H1 (cell line): ENCODE data around the gene WDR89. TPM values are rescaled to one million over a fixed set of nuclear protein-coding genes. Genes with fewer than 3 reads are reported as not detected.

Source experiments
- CTCF ChIA-PET: fragments of 300-600 bp; sonication (Branson Sonifier 250); formaldehyde crosslinking; loops from one replicate; lab custom pipeline; 2021; ENCODE audit not compliant: partially characterized antibody; lab: Charles Lee
- POLR2A ChIA-PET: fragments of 300-600 bp; sonication (Branson Sonifier 250); formaldehyde crosslinking; loops from one replicate; lab custom pipeline; 2021; ENCODE audit warnings: inconsistent platforms; ENCODE audit not compliant: partially characterized antibody; lab: Charles Lee
- DNase-seq, 2 experiments: peaks; one replicate each; pipeline versions ENCODE4 v3.0.0 to v3.0.0-alpha.2; 2010 to 2022; ENCODE audit warnings: low spot score in 2 of 2, low read depth in 1 of 2, mixed read lengths in 1 of 2
- FAIRE-seq: peaks from 2 replicates; lab custom pipeline; 2011; peaks lifted over from hg19 to GRCh38; lab: Jason Lieb, UNC
- H2AFZ ChIP-seq: 2 replicates; pipeline ENCODE4 v1.8.1; 2012; ENCODE audit warnings: low read length, inconsistent platforms
- H2AK5ac ChIP-seq: 2 replicates; pipeline ENCODE4 v1.6.1; 2013; ENCODE audit warnings: low read depth, low read length
- H2BK120ac ChIP-seq: replicated peaks from 2 replicates; pipeline ENCODE3; 2013; ENCODE audit warnings: low read depth, low read length, inconsistent platforms
- H2BK12ac ChIP-seq: 2 replicates; pipeline ENCODE4 v1.6.1; 2013; ENCODE audit warnings: low read depth, low read length
- H2BK15ac ChIP-seq: 2 replicates; pipeline ENCODE4 v1.6.1; 2013; ENCODE audit warnings: low read length
- H2BK20ac ChIP-seq: 2 replicates; pipeline ENCODE4 v1.6.1; 2013; ENCODE audit warnings: low read length
- H2BK5ac ChIP-seq: 2 replicates; pipeline ENCODE4 v1.6.1; 2013; ENCODE audit warnings: low read depth, low read length
- H3K14ac ChIP-seq: 2 replicates; pipeline ENCODE4 v1.6.1; 2013; ENCODE audit warnings: inconsistent platforms; ENCODE audit not compliant: insufficient read length
- H3K18ac ChIP-seq: 2 replicates; pipeline ENCODE4 v1.6.1; 2013; ENCODE audit warnings: low read length; ENCODE audit errors: extremely low read depth
- H3K23ac ChIP-seq: 2 replicates; pipeline ENCODE4 v1.6.1; 2013; ENCODE audit warnings: inconsistent platforms; ENCODE audit not compliant: insufficient read length
- H3K23me2 ChIP-seq: 2 replicates; pipeline ENCODE4 v1.6.1; 2013; ENCODE audit warnings: low read depth, low read length
- H3K27ac ChIP-seq: 2 replicates; pipeline ENCODE4 v1.6.1; 2011; ENCODE audit warnings: low read depth, low read length, inconsistent platforms
- H3K27me3 ChIP-seq, 4 experiments: replicated peaks in 1 of 4; 1 replicate in 1 of 4; 2 replicates in 3 of 4; pipeline versions ENCODE4 v1.6.1 to v1.8.1; 2011 to 2013; ENCODE audit warnings: low read length in 3 of 4, mild to moderate bottlenecking in 3 of 4, inconsistent platforms in 2 of 4, mixed read lengths in 2 of 4, moderate library complexity in 1 of 4; ENCODE audit not compliant: control insufficient read depth in 3 of 4, insufficient read depth in 3 of 4; ENCODE audit errors: extremely low read depth in 1 of 4
- H3K36me3 ChIP-seq, 4 experiments: 2 replicates each; pipeline versions ENCODE4 v1.6.1 to v1.8.1; 2011 to 2013; ENCODE audit warnings: mild to moderate bottlenecking in 4 of 4, low read length in 3 of 4, moderate library complexity in 2 of 4, control low read depth in 1 of 4, inconsistent platforms in 1 of 4; ENCODE audit not compliant: insufficient read depth in 4 of 4, control insufficient read depth in 2 of 4
- H3K4ac ChIP-seq: replicated peaks from 2 replicates; pipeline ENCODE3; 2013; ENCODE audit warnings: low read length, low read depth, mixed read lengths, inconsistent platforms; ENCODE audit not compliant: insufficient read length
- H3K4me1 ChIP-seq, 4 experiments: replicated peaks in 1 of 4; 1 replicate in 1 of 4; 2 replicates in 3 of 4; pipeline versions ENCODE4 v1.6.1 to v1.8.1; 2011 to 2013; ENCODE audit warnings: low read length in 3 of 4, inconsistent platforms in 2 of 4, mixed read lengths in 1 of 4; ENCODE audit not compliant: insufficient read depth in 4 of 4, control insufficient read depth in 3 of 4
- H3K4me2 ChIP-seq, 2 experiments: 2 replicates each; pipeline versions ENCODE4 v1.6.1 to v1.8.1; 2011 to 2013; ENCODE audit warnings: low read depth in 2 of 2, low read length in 2 of 2, control low read depth in 1 of 2, inconsistent platforms in 1 of 2, mild to moderate bottlenecking in 1 of 2; ENCODE audit not compliant: insufficient read depth in 1 of 2
- H3K4me3 ChIP-seq, 4 experiments: fragments of 200-600, 300-600 bp in 1 of 4; sonication (generic), shearing (Covaris generic), sonication (Bioruptor Twin) in 1 of 4; 2 replicates each; pipeline versions ENCODE4 v1.5.1 to v1.8.1; 2011 to 2016; ENCODE audit warnings: low read length in 4 of 4, low read depth in 3 of 4, control low read depth in 2 of 4, inconsistent platforms in 2 of 4, mild to moderate bottlenecking in 2 of 4, mixed read lengths in 1 of 4, moderate library complexity in 1 of 4; ENCODE audit not compliant: insufficient read depth in 2 of 4; ENCODE audit errors: extremely low read depth in 1 of 4
- H3K56ac ChIP-seq: replicated peaks from 2 replicates; pipeline ENCODE3; 2013; ENCODE audit warnings: low read depth, mild to moderate bottlenecking, mixed read lengths, low read length, inconsistent platforms; ENCODE audit not compliant: insufficient read length
- H3K79me1 ChIP-seq: 2 replicates; pipeline ENCODE4 v1.6.1; 2013; ENCODE audit warnings: low read depth, low read length, control low read depth
- H3K79me2 ChIP-seq, 2 experiments: 2 replicates each; pipeline versions ENCODE4 v1.6.1 to v1.8.1; 2012 to 2013; ENCODE audit warnings: low read length in 2 of 2, mild to moderate bottlenecking in 2 of 2, inconsistent platforms in 1 of 2; ENCODE audit not compliant: insufficient read depth in 2 of 2, control insufficient read depth in 1 of 2
- H3K9ac ChIP-seq, 4 experiments: replicated peaks in 1 of 4; 1 replicate in 1 of 4; 2 replicates in 3 of 4; pipeline versions ENCODE4 v1.6.1 to v1.8.1; 2011 to 2013; ENCODE audit warnings: low read depth in 3 of 4, low read length in 3 of 4, control low read depth in 2 of 4, mild to moderate bottlenecking in 2 of 4, moderate library complexity in 2 of 4, inconsistent platforms in 1 of 4; ENCODE audit errors: extremely low read depth in 1 of 4
- H3K9me3 ChIP-seq, 2 experiments: 2 replicates each; pipeline versions ENCODE4 v1.6.1 to v1.8.1; 2012 to 2013; ENCODE audit warnings: mild to moderate bottlenecking in 2 of 2, moderate library complexity in 2 of 2, control low read depth in 1 of 2, inconsistent platforms in 1 of 2, low read depth in 1 of 2, low read length in 1 of 2, mixed read lengths in 1 of 2; ENCODE audit not compliant: insufficient read depth in 2 of 2
- H4K20me1 ChIP-seq, 2 experiments: replicated peaks in 1 of 2; 2 replicates each; pipeline versions ENCODE3 to v1.8.1; 2011 to 2013; ENCODE audit warnings: inconsistent platforms in 2 of 2, low read length in 2 of 2, mild to moderate bottlenecking in 1 of 2; ENCODE audit not compliant: insufficient read depth in 2 of 2, control insufficient read depth in 1 of 2
- H4K5ac ChIP-seq: 2 replicates; pipeline ENCODE4 v1.6.1; 2013; ENCODE audit warnings: low read length, low read depth, mixed read lengths, inconsistent platforms; ENCODE audit not compliant: insufficient read length
- H4K8ac ChIP-seq: 2 replicates; pipeline ENCODE4 v1.8.0; 2013; ENCODE audit warnings: mild to moderate bottlenecking, moderate library complexity, low read length, inconsistent platforms; ENCODE audit not compliant: insufficient read depth; ENCODE audit errors: extremely low read depth
- H4K91ac ChIP-seq: replicated peaks from 2 replicates; pipeline ENCODE3; 2013; ENCODE audit warnings: low read length, mixed read lengths, inconsistent platforms; ENCODE audit not compliant: insufficient read length
- ATF2 ChIP-seq: IDR thresholded peaks from 2 replicates; pipeline ENCODE4 v1.6.1; 2012; ENCODE audit warnings: low read length, inconsistent platforms
- ATF3 ChIP-seq: IDR thresholded peaks from 2 replicates; pipeline ENCODE4 v1.6.1; 2011; ENCODE audit warnings: low read depth, mild to moderate bottlenecking, low read length; ENCODE audit not compliant: insufficient read depth
- BCL11A ChIP-seq, 2 experiments: IDR thresholded peaks; one replicate each; pipeline ENCODE4 v1.6.1; 2011; ENCODE audit warnings: low read depth in 2 of 2, low read length in 2 of 2, mild to moderate bottlenecking in 2 of 2
- GABPA ChIP-seq: IDR thresholded peaks from 2 replicates; pipeline ENCODE4 v1.6.1; 2011; ENCODE audit warnings: mild to moderate bottlenecking, low read length, moderate library complexity, borderline replicate concordance; ENCODE audit not compliant: insufficient read depth
- KDM4A ChIP-seq: IDR thresholded peaks from one replicate; pipeline ENCODE4 v1.7.1; 2012; ENCODE audit warnings: low read depth, mild to moderate bottlenecking, moderate library complexity, low read length, inconsistent platforms; ENCODE audit not compliant: severe bottlenecking
- MAFK ChIP-seq: IDR thresholded peaks from 2 replicates; pipeline ENCODE4 v1.6.1; 2012; ENCODE audit warnings: low read depth, mild to moderate bottlenecking, improper control_type of control experiment, low read length
- MAX ChIP-seq: IDR thresholded peaks from 2 replicates; pipeline ENCODE4 v1.6.1; 2012; ENCODE audit warnings: inconsistent platforms
- RXRA ChIP-seq: IDR thresholded peaks from 2 replicates; pipeline ENCODE4 v1.6.1; 2011; ENCODE audit warnings: low read depth, mild to moderate bottlenecking, low read length, moderate library complexity; ENCODE audit not compliant: insufficient read depth
- SIRT6 ChIP-seq: IDR thresholded peaks from one replicate; pipeline ENCODE4 v1.7.1; 2012; ENCODE audit warnings: low read length, inconsistent platforms
- SUZ12 ChIP-seq: fragments of 200-600 bp; sonication (generic); IDR thresholded peaks from 2 replicates; pipeline ENCODE4 v1.6.1; 2012; ENCODE audit warnings: mild to moderate bottlenecking, inconsistent platforms, low read length, moderate library complexity, mixed read lengths
- ZNF274 ChIP-seq: IDR thresholded peaks from 2 replicates; pipeline ENCODE4 v1.7.0; 2012; ENCODE audit warnings: low read length, borderline replicate concordance; ENCODE audit errors: extremely low read depth
- WGBS, 2 experiments: shearing (Covaris generic) in 1 of 2; methylation state at CpG; one replicate each; pipeline versions ENCODE4 v1.1.6 to v1.1.7; 2013 to 2015; ENCODE audit warnings: low lambda C conversion rate in 2 of 2, mixed read lengths in 2 of 2, inconsistent platforms in 1 of 2, low coverage in 1 of 2, missing lambda C conversion rate in 1 of 2; ENCODE audit not compliant: insufficient replicate concordance in 2 of 2, insufficient coverage in 1 of 2, insufficient read length in 1 of 2; ENCODE audit errors: extremely low coverage in 1 of 2, missing lambda C conversion rate in 1 of 2; 5-methylcytosine and 5-hydroxymethylcytosine counted together
- polyA plus RNA-seq, 7 experiments: library from polyadenylated mRNA; depleted of rRNA in 3 of 7; stranded (reverse) in 5 of 7; unstranded in 2 of 7; fragments of >200 nt in 5 of 7; fragments of 200-250 nt in 2 of 7; gene quantifications; 1 replicate in 5 of 7; 2 replicates in 1 of 7; 4 replicates in 1 of 7; pipeline versions ENCODE4 v1.2.1 to v1.2.3, GENCODE V29; 2011 to 2013; ENCODE audit warnings: missing spikeins in 2 of 7, mixed read lengths in 2 of 7
- total RNA-seq: library from RNA; stranded (reverse); fragmentation: NEBNext Ultra II Directional; extraction: Animal tissue kit (Norgen Biotek cat#: 25700); gene quantifications from 2 replicates; pipeline ENCODE4 v1.2.1, GENCODE V29; 2021

The WDR89 gene
- total and polyA plus RNA-seq, 2 of the 8 experiments (the other 6 are each of a cell fraction or from before 2014, with no cell fraction given) = 8.3 to 32.9 TPM

- POLR2A ChIA-PET = interaction anchor here (0.5 kb wide), 1 partner anchor 17 kb away, joined by 4 read pairs; no protein-coding TSS in a partner anchor
- no peak for FAIRE-seq
- TF ChIP-seq BCL11A (IDR thresholded peaks at IDR 0.05; ENCODE audit: low read depth in 2 of 2, low read length in 2 of 2) (no peak), ATF3 (no peak), GABPA (no peak), SIRT6 (no peak), MAX (no peak), ATF2 (no peak), MAFK (no peak), ZNF274 (no peak), KDM4A (no peak), RXRA (no peak), SUZ12 (no peak)
Measured at GRCh38 chr14:63671987-63672386, 30.3 kb upstream of the WDR89 start.

More at GRCh38 chr14:63671987-63672386, 30.3 kb upstream of the WDR89 start:
- H3K23ac ChIP-seq = no peak overlapping the region
- H2BK5ac ChIP-seq = no peak overlapping the region
- no peak overlapping the region for H3K4me2 ChIP-seq
- H3K14ac ChIP-seq = no peak overlapping the region
- H4K20me1 ChIP-seq = peaks cover 0 to 2% of the 10 kb centered on the region in 2 experiments
- no peaks in the 10 kb centered on the region for H3K79me1 ChIP-seq
- WGBS, 2 experiments = 90% methylated on average over 3 of the region's 3 CpGs; no CpG with 5 or more reads in 1 of the 2 experiments
- no peak overlapping the region for H3K56ac ChIP-seq
- no peak overlapping the region for H4K5ac ChIP-seq
- no peak overlapping the region for H2BK12ac ChIP-seq
- no peak overlapping the region for H2BK15ac ChIP-seq
- no peak overlapping the region for H2AFZ ChIP-seq
- no peak for DNase-seq
- H4K91ac ChIP-seq = no peak overlapping the region
- H4K8ac ChIP-seq = no peak overlapping the region
- H3K18ac ChIP-seq = no peak overlapping the region
- no peak overlapping the region for H2AK5ac ChIP-seq
- H3K27ac ChIP-seq = no peak overlapping the region
- CTCF ChIA-PET = no interaction called here
- H3K23me2 ChIP-seq = no peaks in the 10 kb centered on the region
- no peaks in the 10 kb centered on the region for H3K4me1 ChIP-seq
- H3K9me3 ChIP-seq = no peaks in the 10 kb centered on the region
- no peak overlapping the region for H2BK120ac ChIP-seq
- no peaks in the 10 kb centered on the region for H3K79me2 ChIP-seq
- no peak overlapping the region for H3K4me3 ChIP-seq
- H3K9ac ChIP-seq = no peak overlapping the region
- H3K4ac ChIP-seq = no peak overlapping the region
- H3K27me3 ChIP-seq = no peaks in the 10 kb centered on the region
- no peaks in the 10 kb centered on the region for H3K36me3 ChIP-seq
- no peak overlapping the region for H2BK20ac ChIP-seq
